Erythroblast (primary cell): ENCODE data around the gene VAV2.

Source experiments
- GATA1 ChIP-seq: IDR thresholded peaks from 2 replicates; pipeline ENCODE4 v1.6.1; 2011; ENCODE audit warnings: low read depth, mild to moderate bottlenecking, control low read depth, low read length, moderate library complexity
- POLR2A ChIP-seq: IDR thresholded peaks from 2 replicates; pipeline ENCODE4 v1.6.1; 2011; ENCODE audit warnings: mild to moderate bottlenecking, low read length

GRCh38 chr9:133727876-133728441 lies 264.2 kb downstream of the VAV2 start:
- TF ChIP-seq POLR2A: no peak
- no peak for TF ChIP-seq GATA1
